Thoracic aorta (tissue), 2 donors: ENCODE data around the gene NACA2. TPM values are rescaled to one million over a fixed set of nuclear protein-coding genes. Genes with fewer than 3 reads are reported as not detected.

Experiments
- ATAC-seq: fragments of 150-250 bp; one replicate; pipeline ENCODE4 v1.8.0; 2017; ENCODE audit warnings: low read depth; ENCODE audit not compliant: insufficient number of reproducible peaks, low FRiP score
- DNase-seq: peaks from one replicate; pipeline ENCODE4 v3.0.0-alpha.2; 2020; ENCODE audit warnings: low spot score
- H3K27ac ChIP-seq, 2 donors: fragments of 200-600 bp; sonication (generic); 1 replicate in 1 of 2; 2 replicates in 1 of 2; pipeline ENCODE4 v1.5.1; 2016; ENCODE audit warnings: mild to moderate bottlenecking in 2 of 2, moderate library complexity in 2 of 2
- H3K27me3 ChIP-seq: fragments of 200-600 bp; sonication (generic); replicated peaks from 2 replicates; pipeline ENCODE4 v1.6.0; 2016; ENCODE audit warnings: mild to moderate bottlenecking; ENCODE audit not compliant: insufficient read depth
- H3K36me3 ChIP-seq: fragments of 200-600 bp; sonication (generic); one replicate; pipeline ENCODE4 v1.5.1; 2016
- H3K4me1 ChIP-seq, 2 donors: fragments of 200-600 bp; sonication (generic); 1 replicate in 1 of 2; 2 replicates in 1 of 2; pipeline versions ENCODE4 v1.5.1 to v1.6.0; 2016; ENCODE audit warnings: low read depth in 2 of 2, mild to moderate bottlenecking in 1 of 2; ENCODE audit not compliant: control insufficient read depth in 1 of 2
- H3K4me3 ChIP-seq: fragments of 200-600 bp; sonication (generic); 2 replicates; pipeline ENCODE4 v1.5.1; 2016; ENCODE audit warnings: mild to moderate bottlenecking
- H3K9me3 ChIP-seq: fragments of 200-600 bp; sonication (generic); 2 replicates; pipeline ENCODE4 v1.5.1; 2016
- total RNA-seq, 2 donors: library from RNA; depleted of rRNA; stranded (reverse); fragments of >200 nt; gene quantifications; one replicate each; pipeline versions ENCODE4 v1.1.0 to v1.2.3, GENCODE V29; 2016
- TF ChIP-seq, protein P1 (sequence below): fragments of 200-600 bp; sonication (generic); IDR thresholded peaks from one replicate; pipeline ENCODE4 v1.5.1; 2019; ENCODE audit warnings: antibody characterized with exemption

NACA2 gene
- total RNA-seq: not detected

DNA sequence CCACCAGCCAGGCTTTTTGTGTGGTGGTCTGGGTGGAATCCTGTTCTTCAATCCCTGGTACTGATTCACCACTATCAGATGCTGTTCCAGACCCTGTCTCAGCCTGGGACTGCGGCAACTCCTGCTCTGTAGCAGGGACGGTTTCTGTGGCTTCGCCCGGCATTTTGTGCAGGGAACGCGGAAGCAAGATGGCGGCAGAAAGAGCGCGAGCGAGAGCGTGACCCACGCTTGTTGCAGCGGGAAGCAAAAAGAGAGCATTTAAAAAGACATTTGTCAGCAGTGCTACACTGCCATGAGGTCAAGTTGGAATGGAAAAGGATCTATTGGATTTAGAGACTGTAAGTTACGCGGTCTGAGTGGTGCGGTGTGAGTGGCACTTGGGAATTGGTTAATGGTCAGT, at the start of gene NACA2:
NACA2 (minus strand) TSS at position 202 of the 400 bp plus-strand sequence; CDS start at position 163, 39 bp downstream.
- Histone ChIP-seq H3K36me3 (no peaks in the 10 kb centered on the region), H3K9me3 (no peaks in the 10 kb centered on the region), H3K4me1 (no peaks in the 10 kb centered on the region), H3K27ac (no peak within 1 kb of the TSS), H3K27me3 (no peaks in the 10 kb centered on the region), H3K4me3 (no peak within 1 kb of the TSS)
- DNase-seq (no peak), ATAC-seq (no peak)
- TF ChIP-seq, protein P1, sequence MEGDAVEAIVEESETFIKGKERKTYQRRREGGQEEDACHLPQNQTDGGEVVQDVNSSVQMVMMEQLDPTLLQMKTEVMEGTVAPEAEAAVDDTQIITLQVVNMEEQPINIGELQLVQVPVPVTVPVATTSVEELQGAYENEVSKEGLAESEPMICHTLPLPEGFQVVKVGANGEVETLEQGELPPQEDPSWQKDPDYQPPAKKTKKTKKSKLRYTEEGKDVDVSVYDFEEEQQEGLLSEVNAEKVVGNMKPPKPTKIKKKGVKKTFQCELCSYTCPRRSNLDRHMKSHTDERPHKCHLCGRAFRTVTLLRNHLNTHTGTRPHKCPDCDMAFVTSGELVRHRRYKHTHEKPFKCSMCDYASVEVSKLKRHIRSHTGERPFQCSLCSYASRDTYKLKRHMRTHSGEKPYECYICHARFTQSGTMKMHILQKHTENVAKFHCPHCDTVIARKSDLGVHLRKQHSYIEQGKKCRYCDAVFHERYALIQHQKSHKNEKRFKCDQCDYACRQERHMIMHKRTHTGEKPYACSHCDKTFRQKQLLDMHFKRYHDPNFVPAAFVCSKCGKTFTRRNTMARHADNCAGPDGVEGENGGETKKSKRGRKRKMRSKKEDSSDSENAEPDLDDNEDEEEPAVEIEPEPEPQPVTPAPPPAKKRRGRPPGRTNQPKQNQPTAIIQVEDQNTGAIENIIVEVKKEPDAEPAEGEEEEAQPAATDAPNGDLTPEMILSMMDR: no peak

GRCh38 chr17:61639818-61640217, 48.8 kb upstream of the NACA2 start:
- DNase-seq (no peak), ATAC-seq (no peak)
- TF ChIP-seq, protein P1: no peak
- Histone ChIP-seq H3K4me1 (no peaks in the 10 kb centered on the region), H3K9me3 (no peaks in the 10 kb centered on the region), H3K36me3 (no peaks in the 10 kb centered on the region), H3K4me3 (no peak overlapping the region), H3K27me3 (no peaks in the 10 kb centered on the region), H3K27ac (no peak overlapping the region)

DNA sequence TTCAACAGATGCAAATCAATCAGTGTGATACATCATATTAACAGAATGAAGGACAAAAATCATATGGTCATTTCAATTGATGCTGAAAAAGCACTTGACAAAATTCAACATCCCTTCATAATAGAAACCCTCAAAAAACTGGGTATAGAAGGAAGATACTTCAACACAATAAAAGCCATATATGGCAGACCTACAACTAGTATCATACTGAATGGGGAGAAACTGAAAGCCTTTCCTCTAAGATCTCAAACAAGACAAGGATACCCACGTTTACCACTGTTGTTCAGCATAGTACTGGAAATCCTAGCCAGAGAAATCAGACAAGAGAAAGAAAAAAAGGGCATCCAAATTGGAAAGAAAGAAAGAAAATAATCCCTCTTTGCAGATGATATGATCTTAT, 47.1 kb upstream of the NACA2 start:
- H3K4me1 ChIP-seq: no peaks in the 10 kb centered on the region
- TF ChIP-seq, protein P1: no peak
- no peaks in the 10 kb centered on the region for H3K9me3 ChIP-seq
- no peak overlapping the region for H3K27ac ChIP-seq
- H3K4me3 ChIP-seq: no peak overlapping the region
- no peaks in the 10 kb centered on the region for H3K36me3 ChIP-seq
- DNase-seq: no peak
- no peaks in the 10 kb centered on the region for H3K27me3 ChIP-seq
- ATAC-seq: no peak

DNA sequence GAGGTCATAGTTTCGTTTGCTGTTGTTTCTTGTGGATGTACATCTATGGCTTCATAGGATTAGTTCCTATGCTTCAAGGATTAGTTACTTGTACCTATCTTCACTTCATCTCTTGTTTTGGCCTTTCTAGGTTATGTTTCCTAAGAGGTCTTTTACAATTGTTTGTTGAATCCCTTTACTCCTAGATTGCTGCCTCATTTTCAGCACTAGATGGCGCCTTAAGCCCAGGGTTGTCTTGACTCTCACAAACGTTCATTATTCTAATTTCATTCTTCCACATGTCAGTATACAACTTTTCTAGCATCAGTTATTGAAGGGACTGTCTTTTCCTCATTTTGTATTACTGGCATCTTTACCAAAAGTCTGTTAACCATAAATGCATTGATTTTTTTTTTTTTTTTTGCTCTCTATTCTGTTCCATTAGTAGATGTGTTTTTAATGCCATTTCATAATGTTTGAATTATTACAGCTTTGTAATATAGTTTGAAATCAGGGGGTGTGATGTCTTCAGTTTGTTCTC, 45.0 kb upstream of the NACA2 start:
- ATAC-seq (no peak), DNase-seq (no peak)
- no peak overlapping the region for H3K27ac ChIP-seq
- no peaks in the 10 kb centered on the region for H3K4me1 ChIP-seq
- H3K4me3 ChIP-seq: no peak overlapping the region
- H3K9me3 ChIP-seq: no peaks in the 10 kb centered on the region
- TF ChIP-seq, protein P1: no peak
- H3K36me3 ChIP-seq: no peaks in the 10 kb centered on the region
- H3K27me3 ChIP-seq: no peaks in the 10 kb centered on the region

- DNase-seq: no peak
- ATAC-seq: no peak
- Histone ChIP-seq H3K27ac (no peak overlapping the region), H3K27me3 (no peaks in the 10 kb centered on the region), H3K4me1 (no peaks in the 10 kb centered on the region), H3K9me3 (no peaks in the 10 kb centered on the region), H3K4me3 (no peak overlapping the region), H3K36me3 (no peaks in the 10 kb centered on the region)
- TF ChIP-seq, protein P1: no peak
Observed at GRCh38 chr17:61634942-61635538, 44.0 kb upstream of the NACA2 start.
